HG03565 (cell line): ENCODE data around the gene MISP.
"Not testable (repeated sequence)": the region's sequence is repeated elsewhere in the genome, so short reads cannot be mapped to it uniquely, and the experiment has no call there.

Experiments
- ATAC-seq: cut with Tn5 transposase; IDR thresholded peaks from one replicate; pipeline ENCODE4 v1.9.1; 2021; ENCODE audit warnings: mild to moderate bottlenecking, moderate library complexity; ENCODE audit not compliant: unreplicated experiment

MISP gene

DNA sequence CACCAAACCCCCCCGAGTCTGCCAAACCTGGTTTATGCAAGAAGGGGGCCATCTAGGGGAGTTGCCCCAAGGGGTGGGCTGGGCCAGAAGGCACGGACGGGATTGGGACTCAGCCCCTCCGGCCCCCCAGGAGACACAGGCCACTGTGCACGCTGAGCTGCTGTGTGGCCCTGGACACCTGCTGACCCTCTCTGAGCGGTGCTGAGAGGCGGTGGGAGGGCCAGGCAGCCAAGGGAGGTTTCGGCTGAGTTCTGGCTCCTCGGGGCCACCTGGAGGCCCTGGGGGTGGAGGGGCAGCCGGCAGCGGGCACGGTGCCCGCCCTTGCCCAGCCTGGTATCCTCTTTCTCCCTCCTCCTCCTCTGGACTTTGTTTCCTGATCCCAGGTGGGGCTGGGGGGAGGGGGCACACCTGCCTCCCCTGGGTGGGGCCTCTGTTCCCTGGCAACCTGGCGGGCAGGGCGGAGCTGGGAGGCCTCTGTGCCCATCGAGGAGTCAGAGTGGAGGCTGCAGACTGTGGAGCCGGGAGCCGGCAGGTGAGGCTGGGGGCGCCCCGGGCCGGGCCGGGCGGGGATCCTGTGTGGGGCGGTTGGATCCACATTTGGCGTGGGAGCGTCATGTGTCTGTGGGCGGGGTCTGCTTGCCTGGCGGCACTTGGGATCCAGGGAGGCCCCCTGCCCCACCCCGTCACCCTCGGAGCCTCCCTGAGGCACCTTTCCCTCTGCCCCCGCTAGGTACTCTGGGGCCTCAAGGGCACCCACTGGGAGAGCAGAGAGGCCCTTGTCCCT lies at the start of gene MISP:
TSS of gene MISP (plus strand) at position 473 of the 784 bp plus-strand sequence. CDS start 5,835 bp downstream, outside the sequence.
- ATAC-seq: no peak

GRCh38 chr19:702847-703246 lies 48.1 kb upstream of the MISP start:
- not testable (repeated sequence) for ATAC-seq

- no peak for ATAC-seq
Measured at GRCh38 chr19:703329-703650, 47.6 kb upstream of the MISP start.

DNA sequence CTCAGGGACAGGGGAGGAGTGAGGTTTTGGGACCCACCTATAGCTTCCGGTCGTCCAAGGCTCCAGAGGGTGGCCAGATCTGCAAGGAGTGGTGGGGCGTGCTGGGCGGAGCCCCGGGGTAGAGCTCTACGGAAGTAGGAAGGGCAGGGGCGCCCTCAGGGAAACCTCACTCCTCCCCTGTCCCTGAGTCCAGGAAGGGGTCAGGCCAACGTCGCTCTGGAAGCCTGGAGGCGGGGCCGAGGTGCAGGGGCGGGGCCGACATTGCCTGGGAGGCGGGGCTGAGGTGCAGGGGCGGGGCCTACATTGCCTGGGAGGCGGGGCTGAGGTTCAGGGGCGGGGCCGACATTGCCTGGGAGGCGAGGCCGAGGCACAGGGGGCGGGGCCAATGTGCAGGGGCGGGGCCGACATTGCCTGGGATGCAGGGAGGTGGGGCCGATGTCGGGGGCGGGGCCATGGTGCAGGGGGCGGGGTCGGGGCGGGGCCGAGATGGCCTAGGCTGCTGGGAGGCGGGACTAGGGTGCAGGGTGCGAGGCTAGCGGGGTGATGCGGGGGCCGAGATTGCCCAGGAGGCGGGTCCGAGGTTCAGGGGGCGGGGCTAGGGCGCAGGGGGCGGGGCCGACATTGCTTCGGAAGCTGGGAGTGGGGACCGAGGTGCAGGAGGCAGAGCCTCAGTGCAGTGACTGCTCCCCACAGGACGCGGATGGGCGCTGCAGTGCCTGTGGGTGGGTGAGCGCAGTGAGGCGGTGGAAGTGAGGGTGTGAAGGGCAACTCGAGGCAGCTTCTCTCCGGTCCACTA lies 47.1 kb upstream of the MISP start:
- ATAC-seq: no peak

GRCh38 chr19:704447-704741 lies 46.5 kb upstream of the MISP start:
- no peak for ATAC-seq

DNA sequence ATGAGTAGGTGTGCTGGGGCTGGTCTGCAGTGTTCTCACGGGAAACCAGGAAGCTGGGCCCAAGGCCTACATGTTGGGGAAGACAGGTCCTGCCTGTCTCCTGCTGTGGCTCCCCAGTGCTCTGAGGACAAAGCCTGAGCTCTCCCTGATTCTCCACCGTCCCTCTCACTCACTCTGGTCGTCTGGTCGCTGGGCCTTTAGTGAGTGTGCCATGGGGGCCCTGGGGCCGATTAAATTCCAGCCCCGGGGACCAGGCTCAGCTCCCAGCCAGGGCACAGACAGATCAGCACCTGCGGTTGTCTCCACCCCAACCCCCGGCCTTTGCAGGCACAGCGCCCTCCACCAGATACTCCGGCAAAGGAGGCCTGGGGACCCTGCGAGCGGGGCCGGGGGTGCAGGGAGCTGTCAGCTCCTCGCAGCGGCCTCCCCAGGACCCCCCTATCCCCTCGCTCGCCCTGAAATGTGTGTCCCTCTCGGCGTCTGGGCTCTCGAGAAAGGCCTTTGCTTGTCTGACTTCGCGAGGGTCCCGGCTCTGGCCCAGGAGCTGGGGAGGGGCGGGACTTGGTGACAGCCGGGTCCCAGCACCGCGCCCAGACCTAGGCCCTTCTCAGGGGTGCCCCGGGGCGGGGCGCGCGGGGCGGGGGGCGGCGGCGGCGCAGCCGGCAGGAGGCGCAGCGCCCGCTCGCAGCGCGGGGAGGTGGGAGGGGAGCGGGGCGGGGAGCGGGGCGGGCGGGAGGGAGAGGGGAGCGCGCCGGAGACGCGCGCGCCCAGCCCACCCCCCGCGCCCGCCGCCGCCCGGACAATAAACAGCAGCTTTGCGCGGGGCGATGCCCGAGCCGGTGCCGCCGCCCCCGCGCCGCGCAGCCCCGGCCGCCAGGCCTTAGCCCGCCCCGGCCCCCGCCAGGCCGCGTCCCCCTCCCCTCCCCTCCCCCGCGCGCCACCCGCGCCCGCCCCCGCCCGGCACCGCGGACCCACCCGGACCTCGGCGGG lies 42.5 kb upstream of the MISP start, which contains the start of gene PALM:
TSS of gene PALM (plus strand) at position 782 of the 990 bp plus-strand sequence. CDS start 212 bp downstream, outside the sequence.
- no peak for ATAC-seq

DNA sequence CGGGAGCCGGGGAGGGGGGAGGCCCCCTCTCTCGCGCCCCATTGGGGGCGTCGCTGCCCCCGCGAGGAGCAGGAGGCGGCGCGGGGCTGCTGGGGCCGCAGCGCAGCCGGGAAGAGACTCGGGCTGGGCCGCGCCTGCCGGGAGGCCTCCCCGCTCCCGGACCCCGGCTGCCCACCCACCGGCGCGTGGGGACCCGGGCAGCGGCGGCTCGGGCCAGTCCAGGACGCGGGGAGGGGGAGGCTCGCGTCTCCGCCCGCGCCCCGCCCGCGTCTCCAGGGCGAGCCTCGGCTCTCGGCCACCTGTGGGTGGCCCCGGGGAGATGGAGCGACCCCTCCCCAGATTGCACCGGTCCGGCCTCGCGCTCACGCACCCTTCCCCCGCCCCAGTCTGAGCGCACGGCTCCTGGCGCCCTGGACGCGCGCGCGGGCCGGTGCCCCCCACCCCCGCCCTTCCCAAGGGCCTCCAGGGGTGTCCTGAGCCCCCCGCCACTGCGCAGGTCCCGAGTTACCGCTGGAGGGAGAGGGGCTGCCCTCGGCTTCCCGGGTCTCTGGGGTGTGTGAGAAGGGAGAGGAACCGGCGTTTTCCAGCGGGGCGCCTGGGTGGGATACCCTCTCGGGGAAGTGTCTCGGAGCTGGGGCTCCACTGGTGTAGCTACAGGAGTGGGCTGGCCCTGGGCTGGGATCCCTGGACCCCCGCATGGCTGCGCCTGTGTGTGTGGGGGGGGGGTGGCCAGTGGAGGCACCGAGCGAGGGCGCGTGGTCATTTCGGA lies 41.5 kb upstream of the MISP start:
- ATAC-seq: no peak

DNA sequence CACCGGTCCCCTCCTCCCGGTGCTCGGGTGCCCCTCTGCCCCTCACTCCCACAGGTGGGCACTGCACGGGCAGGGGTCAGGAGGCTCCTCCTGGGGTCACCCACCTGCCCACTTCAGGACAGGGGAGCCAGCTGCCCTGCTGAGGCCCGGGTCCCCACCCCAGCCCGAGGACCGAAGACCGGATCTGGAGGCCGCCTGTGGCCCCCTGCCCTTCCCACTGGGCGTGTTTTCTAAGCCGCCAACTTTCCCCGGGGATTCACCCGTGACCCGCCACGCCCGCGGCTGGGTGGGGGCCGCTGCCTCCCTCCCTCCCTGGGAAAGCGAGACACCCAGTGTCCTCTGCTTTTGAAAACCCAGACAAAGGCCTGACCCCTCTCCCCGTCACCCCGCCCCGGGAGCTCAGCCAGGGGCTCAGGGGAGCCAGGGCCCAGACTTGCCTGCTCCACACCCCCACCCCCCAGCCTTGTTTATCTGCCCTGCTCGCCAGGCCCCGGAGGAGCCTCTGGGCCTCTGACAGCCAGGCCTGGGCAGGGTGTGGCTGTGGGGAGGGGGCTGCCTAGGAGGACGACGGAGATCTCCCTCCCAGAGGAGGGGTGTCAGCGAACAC lies 40.8 kb upstream of the MISP start:
- no peak for ATAC-seq

- no peak for ATAC-seq
Measured at GRCh38 chr19:710767-711166, 40.1 kb upstream of the MISP start.

GRCh38 chr19:711254-711653 lies 39.7 kb upstream of the MISP start:
- ATAC-seq: no peak

- no peak for ATAC-seq
Measured at GRCh38 chr19:715347-715746, 35.6 kb upstream of the MISP start.

DNA sequence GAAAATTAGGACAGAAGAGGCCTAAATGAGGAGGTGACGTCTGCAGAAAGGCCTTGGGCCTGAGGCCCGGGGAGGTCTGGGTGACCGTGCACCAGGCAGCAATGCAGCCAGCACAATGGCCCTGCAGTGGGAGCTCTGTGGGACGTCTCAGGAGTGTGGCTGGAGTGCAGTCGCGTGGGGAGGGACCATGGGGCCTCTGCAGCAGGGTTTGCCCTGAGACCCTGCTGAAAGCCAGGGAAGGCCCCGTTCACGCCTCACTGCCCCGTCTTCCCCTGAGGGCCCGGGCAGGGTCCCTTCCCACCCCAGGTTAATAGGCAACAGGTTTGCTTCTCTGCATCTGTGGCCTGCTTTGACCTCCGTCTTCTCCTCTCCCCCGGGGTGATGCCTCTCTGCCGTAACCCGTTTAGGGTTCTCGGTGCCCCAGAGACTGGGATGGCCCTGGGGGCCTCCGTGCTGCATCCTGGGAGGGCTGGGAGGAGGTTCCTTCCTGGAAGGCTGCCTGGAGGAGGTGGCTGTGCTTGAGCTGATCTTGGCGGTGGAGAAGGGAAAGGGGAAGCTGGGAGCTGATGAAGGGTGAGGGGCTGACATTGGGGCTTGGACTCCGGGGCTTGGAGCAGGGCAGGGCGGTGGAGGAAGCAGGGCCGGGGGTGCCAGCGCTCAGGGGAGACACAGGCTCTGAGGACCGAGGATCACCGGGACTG lies 32.5 kb upstream of the MISP start:
- ATAC-seq: no peak

DNA sequence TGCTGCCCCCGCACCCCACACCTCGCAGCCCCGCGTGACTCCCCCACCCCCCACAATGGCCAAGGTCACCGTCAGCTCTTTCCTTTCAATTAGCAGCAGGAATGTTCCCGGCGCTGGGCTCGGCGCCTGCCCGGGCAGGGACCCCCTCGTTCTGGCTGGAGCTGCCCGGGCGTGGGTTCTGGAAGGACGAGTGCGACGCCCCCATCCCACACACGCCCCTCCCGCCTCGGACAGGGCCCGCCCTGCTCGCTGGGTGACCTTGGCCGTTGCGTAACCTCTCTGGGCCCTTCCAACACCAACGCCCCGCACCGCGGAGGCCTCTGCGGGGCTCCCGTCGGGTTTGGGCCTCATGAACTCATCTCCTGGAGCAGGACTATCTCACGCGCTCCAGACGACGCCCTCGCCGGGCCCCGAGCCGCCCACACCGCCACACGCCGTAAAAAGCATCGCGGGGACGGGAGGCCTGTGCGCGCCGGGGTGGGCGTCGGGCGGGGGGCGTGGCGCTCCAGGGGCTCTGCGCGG lies 31.9 kb upstream of the MISP start:
- no peak for ATAC-seq

GRCh38 chr19:719636-720344 lies 31.1 kb upstream of the MISP start:
- no peak for ATAC-seq

DNA sequence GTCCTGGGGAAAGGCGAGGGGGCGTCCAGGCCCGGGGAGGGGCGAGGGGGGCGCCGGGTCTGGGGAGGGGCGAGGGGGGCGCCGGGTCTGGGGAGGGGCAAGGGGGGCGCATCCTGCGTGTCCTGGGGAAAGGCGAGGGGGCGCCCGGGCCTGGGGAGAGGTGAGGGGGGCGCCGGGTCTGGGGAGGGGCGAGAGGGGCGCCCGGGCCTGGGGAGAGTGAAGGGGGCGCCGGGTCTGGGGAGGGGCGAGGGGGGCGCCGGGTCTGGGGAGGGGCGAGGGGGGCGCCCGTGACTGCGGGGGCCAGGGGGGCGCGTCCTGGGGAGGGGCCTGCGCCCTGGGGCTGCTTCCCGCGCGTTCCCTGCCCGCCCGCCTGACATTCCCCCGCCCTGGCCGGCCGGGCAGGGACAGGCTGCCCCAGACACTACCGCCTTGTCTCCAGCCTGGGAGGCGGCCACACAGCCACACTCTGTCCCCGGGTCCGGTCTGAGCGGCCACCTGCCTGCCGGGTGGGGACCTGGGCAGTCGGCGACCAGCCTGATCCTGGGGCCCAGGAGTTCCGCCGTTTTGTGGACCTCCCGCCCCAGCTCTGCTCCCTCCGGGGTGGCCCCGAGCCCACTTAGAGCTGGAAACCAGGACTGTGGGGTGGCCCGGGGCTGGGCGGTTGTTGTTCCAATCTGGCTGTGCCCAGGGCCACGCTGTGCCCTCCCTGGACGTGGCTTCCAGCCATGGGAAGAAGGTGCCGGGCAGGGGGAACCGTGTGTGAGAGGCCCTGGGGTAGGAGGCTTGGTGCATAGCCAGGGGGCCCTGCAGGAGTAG lies 30.4 kb upstream of the MISP start:
- ATAC-seq: no peak

DNA sequence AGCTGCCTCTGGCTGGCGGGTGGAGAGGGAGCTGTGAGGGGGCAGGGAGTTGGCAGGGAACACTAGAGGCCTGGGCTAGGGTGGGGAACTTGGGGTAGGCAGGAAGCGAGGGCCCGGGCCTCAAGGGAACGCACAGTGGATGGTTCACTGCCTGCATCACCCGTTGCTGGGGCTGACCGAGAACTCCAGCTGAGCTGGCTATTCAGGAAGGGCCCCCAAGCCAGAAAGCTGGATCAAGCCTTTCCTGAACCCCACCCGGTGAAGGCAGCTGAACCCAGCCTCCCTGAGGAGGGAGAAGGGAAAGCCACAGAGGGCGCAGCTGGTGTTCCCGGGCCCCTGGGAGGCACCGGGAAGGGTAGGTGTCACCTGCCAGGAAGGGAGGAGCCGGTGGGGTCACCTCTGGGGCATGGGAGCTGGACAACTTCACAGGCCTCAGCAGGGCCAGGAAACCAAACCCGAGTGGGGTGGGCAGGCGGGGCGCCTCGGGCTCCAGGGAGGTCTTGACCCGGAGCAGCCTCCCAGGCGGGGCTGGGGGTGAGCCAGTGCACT lies 28.3 kb upstream of the MISP start:
- no peak for ATAC-seq

- no peak for ATAC-seq
Measured at GRCh38 chr19:723247-723646, 27.7 kb upstream of the MISP start.
